Thyroid gland (tissue), 4 donors: ENCODE data around the gene HOXB1. TPM values are rescaled to one million over a fixed set of nuclear protein-coding genes. Genes with fewer than 3 reads are reported as not detected.
"Not testable (repeated sequence)": the region's sequence is repeated elsewhere in the genome, so short reads cannot be mapped to it uniquely, and the experiment has no call there.

Experiments used
- DNase-seq, 2 donors: peaks; one replicate each; pipeline ENCODE4 v3.0.0-alpha.2; 2019
- H3K27ac ChIP-seq, 3 donors: fragments of 200-600 bp; sonication (generic); 1 replicate in 2 of 3; 2 replicates in 1 of 3; pipeline ENCODE4 v1.5.1; 2016 to 2019; ENCODE audit warnings: mild to moderate bottlenecking in 1 of 3, moderate library complexity in 1 of 3
- H3K27me3 ChIP-seq: fragments of 200-600 bp; sonication (generic); one replicate; pipeline ENCODE4 v1.5.1; 2019
- H3K36me3 ChIP-seq, 2 donors: fragments of 200-600 bp; sonication (generic); one replicate each; pipeline ENCODE4 v1.5.1; 2016 to 2019
- H3K4me1 ChIP-seq, 2 donors: fragments of 200-600 bp; sonication (generic); one replicate each; pipeline ENCODE4 v1.5.1; 2017 to 2019
- H3K4me3 ChIP-seq, 3 donors: fragments of 200-600 bp; sonication (generic); replicated peaks in 1 of 3; 1 replicate in 2 of 3; 2 replicates in 1 of 3; pipeline ENCODE4 v1.5.1; 2016; ENCODE audit warnings: mild to moderate bottlenecking in 1 of 3
- H3K9me3 ChIP-seq: fragments of 200-600 bp; sonication (generic); one replicate; pipeline ENCODE4 v1.5.1; 2017
- POLR2A ChIP-seq, 2 donors: fragments of 450-650 bp; IDR thresholded peaks; one replicate each; pipeline ENCODE4 v1.6.1; 2017; ENCODE audit warnings: antibody characterized with exemption in 2 of 2, mild to moderate bottlenecking in 2 of 2, moderate library complexity in 1 of 2
- WGBS, 2 donors: methylation state at CpG; one replicate each; pipeline ENCODE4 v1.1.5; 2017; 5-methylcytosine and 5-hydroxymethylcytosine counted together
- intact Hi-C: fragments of 100-400 bp; cut with DNase I; formaldehyde crosslinking; loops from one replicate; pipeline ENCODE4 v1.15.1; 2023
- total RNA-seq, 4 donors: library from RNA; depleted of rRNA; stranded (reverse); fragments of >200 nt; gene quantifications; one replicate each; pipeline ENCODE4 v1.2.3, GENCODE V29; 2016
- TF ChIP-seq, protein P1 (sequence below), 6 experiments: fragments of 200-600 bp in 3 of 6; fragments of 450-650 bp in 3 of 6; sonication (generic) in 3 of 6; IDR thresholded peaks; one replicate each; pipeline ENCODE4 v1.5.1; 2016 to 2019; ENCODE audit warnings: antibody characterized with exemption in 6 of 6, mild to moderate bottlenecking in 2 of 6, inconsistent platforms in 1 of 6, moderate library complexity in 1 of 6

Gene HOXB1
- total RNA-seq, 4 donors from 2014 or later, result not detected

DNA sequence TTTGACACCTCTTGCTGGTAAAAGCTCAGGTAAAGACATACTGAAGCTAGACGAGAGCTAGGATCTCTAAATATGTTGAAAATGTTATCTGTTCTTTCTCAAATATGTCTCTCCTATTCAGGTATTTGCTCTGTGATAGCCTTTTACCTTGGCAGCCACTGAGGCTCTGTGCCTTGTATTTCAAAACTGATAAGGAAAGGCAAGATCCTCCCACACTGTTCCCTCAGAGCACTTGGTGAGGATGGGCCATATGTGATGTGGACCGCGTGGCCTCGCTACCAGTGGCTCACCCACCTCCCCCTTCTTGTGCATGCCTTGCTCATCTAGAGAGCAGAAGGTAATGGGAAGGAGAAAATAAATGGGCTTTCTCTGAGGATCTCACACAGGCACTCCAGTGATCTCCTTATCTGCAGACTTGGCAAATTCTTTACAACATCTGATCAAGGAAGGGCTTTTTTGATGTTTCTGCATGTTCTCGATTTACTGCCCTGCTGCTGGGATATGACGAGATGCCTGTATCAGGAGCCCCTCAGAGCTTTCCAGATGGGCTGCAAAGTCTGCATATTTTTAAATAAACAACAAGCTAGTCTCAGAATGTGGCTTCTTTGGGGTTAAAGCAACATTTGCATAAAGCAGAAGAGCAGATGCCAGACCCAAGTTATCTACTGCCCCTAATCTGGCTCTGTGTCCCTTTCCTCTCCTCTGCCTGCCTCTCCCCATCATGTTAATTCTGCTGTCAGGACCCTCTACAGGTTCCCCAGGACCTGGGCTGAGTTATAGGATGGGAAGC, 16.9 kb downstream of the HOXB1 start:
- Histone ChIP-seq H3K36me3 (no peaks in the 10 kb centered on the region), H3K4me3 (no peak overlapping the region), H3K4me1 (no peaks in the 10 kb centered on the region), H3K27me3 (no peaks in the 10 kb centered on the region), H3K27ac (no peak overlapping the region), H3K9me3 (no peaks in the 10 kb centered on the region)
- intact Hi-C loops, result no loop called here
- 63 to 64% methylated on average over 6 of the region's 6 CpGs for WGBS, 2 donors
- no peak for DNase-seq
- TF ChIP-seq, protein P1, sequence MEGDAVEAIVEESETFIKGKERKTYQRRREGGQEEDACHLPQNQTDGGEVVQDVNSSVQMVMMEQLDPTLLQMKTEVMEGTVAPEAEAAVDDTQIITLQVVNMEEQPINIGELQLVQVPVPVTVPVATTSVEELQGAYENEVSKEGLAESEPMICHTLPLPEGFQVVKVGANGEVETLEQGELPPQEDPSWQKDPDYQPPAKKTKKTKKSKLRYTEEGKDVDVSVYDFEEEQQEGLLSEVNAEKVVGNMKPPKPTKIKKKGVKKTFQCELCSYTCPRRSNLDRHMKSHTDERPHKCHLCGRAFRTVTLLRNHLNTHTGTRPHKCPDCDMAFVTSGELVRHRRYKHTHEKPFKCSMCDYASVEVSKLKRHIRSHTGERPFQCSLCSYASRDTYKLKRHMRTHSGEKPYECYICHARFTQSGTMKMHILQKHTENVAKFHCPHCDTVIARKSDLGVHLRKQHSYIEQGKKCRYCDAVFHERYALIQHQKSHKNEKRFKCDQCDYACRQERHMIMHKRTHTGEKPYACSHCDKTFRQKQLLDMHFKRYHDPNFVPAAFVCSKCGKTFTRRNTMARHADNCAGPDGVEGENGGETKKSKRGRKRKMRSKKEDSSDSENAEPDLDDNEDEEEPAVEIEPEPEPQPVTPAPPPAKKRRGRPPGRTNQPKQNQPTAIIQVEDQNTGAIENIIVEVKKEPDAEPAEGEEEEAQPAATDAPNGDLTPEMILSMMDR (IDR thresholded peaks at IDR 0.05), result no peak
- TF ChIP-seq POLR2A (IDR thresholded peaks at IDR 0.05), result no peak

DNA sequence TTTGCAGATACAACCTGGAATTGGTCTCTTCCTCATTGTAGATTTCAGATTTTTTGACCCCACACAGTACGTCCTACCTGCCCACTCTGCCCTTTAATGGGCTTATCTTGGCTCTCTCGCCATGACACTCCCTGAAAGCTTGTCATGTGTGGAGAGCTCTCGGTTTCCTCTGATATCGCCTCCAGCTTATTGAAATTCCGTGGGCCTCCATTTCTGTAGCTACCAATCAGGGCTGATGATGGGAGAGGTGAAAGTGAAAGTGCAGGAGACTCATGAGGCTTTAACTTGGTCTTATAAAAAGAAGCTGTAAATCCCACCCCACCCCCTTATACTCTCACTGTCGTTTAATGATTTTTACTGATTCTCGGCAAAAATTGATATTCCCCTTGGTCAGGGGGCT, 17.7 kb downstream of the HOXB1 start:
- intact Hi-C loops, result no loop called here
- H3K9me3 ChIP-seq, result no peaks in the 10 kb centered on the region
- TF ChIP-seq POLR2A (IDR thresholded peaks at IDR 0.05), result no peak
- TF ChIP-seq, protein P1 (IDR thresholded peaks at IDR 0.05), result no peak
- no peak overlapping the region for H3K27ac ChIP-seq
- H3K27me3 ChIP-seq, result no peaks in the 10 kb centered on the region
- no peaks in the 10 kb centered on the region for H3K36me3 ChIP-seq
- H3K4me1 ChIP-seq, result no peaks in the 10 kb centered on the region
- H3K4me3 ChIP-seq, result no peak overlapping the region
- no peak for DNase-seq
- 66 to 79% methylated on average over 7 of the region's 7 CpGs for WGBS, 2 donors

DNA sequence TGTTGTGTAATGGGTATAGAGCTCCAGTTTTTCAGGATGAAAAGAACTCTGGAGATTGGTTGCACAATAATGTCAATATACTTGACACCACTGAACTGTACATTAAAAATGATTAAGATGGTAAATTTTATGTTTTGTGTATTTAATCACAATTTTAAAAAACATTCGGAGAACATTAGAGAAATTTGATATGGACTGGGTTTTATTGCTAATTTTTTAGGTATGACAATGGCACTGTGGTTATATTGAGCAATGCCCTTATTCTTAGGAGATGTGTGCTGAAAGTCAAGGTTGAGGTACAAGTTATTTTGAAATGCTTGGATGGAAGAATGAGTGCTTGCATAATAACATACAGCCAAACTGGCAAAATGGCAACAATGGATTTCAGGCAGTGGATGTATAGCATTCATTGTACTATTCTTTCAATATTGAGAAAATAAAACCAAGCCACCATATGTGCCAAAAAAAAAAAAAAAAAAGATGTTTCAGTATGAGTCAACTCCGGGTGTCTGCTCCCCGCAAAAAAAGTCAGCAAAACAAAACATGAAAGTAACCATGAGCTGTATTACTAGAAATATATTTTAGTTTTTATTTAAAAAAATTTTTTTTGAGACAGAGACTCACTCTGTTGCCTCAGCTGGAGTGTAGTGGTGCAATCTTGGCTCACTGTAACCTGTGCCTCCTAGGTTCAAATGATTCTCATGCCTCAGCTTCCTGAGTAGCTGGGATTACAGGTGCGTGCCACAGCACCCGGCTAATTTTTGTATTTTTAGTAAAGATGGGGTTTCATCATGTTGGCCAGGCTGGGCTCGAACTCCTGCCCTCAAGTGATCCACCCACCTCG, 19.8 kb downstream of the HOXB1 start:
- intact Hi-C loops, result no loop called here
- Histone ChIP-seq H3K9me3 (no peaks in the 10 kb centered on the region), H3K4me1 (no peaks in the 10 kb centered on the region), H3K27me3 (no peaks in the 10 kb centered on the region), H3K36me3 (no peaks in the 10 kb centered on the region), H3K27ac (no peak overlapping the region), H3K4me3 (no peak overlapping the region)
- 80 to 85% methylated on average over 7 of the region's 7 CpGs for WGBS, 2 donors
- TF ChIP-seq, protein P1 (IDR thresholded peaks at IDR 0.05), result no peak
- no peak for TF ChIP-seq POLR2A (IDR thresholded peaks at IDR 0.05)
- DNase-seq, result no peak

DNA sequence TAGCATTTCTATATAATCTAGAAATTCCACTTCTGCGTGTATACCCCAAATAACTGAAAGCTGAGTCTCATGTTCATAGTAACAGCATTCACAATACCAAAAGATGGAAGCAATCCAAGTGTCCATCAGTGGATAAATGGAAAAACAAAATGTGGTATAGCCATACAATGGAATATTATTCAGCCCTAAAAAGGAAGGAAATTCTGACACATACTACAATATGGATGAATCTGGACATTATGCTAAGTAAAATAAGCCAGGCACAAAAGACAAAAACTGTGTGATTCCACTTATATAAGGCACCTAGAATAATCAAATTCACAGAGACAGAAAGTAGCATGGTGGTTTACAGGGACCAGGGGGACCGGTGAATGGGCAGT, 20.4 kb downstream of the HOXB1 start:
- Histone ChIP-seq H3K27ac (no peak overlapping the region), H3K4me3 (no peak overlapping the region), H3K9me3 (no peaks in the 10 kb centered on the region), H3K36me3 (no peaks in the 10 kb centered on the region), H3K4me1 (no peaks in the 10 kb centered on the region), H3K27me3 (no peaks in the 10 kb centered on the region)
- DNase-seq, result no peak
- intact Hi-C loops, result no loop called here
- 95 to 98% methylated on average over 2 of the region's 2 CpGs for WGBS, 2 donors
- TF ChIP-seq, protein P1 (IDR thresholded peaks at IDR 0.05), result no peak
- no peak for TF ChIP-seq POLR2A (IDR thresholded peaks at IDR 0.05)

DNA sequence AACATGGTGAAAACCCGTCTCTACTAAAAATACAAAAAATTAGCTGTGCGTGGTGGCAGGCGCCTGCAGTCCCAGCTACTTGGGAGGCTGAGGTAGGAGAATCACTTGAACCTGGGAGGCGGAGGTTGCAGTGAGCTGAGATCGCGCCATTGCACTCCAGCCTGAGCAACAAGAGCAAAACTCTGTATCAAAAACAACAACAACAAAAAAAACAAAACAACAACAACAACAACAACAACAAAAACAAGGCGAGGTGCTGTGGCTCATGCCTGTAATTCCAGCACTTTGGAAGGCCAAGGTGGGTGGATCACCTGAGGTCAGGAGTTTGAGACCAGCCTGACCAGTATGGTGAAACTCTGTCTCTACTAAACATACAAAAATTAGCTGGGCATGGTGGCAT, 21.1 kb downstream of the HOXB1 start:
- H3K27ac ChIP-seq, H3K9me3 ChIP-seq, H3K36me3 ChIP-seq, H3K27me3 ChIP-seq, DNase-seq, intact Hi-C loops, H3K4me1 ChIP-seq, H3K4me3 ChIP-seq: not testable (repeated sequence)
- WGBS, 2 donors, result 86 to 96% methylated on average over 7 of the region's 7 CpGs
